ENCODE results near the gene LPCAT2.

GRCh38 chr16:55585631-55586030, 76.8 kb downstream of the LPCAT2 start:
- TF ChIP-seq BHLHE40 (IDR thresholded peaks at IDR 0.05; ENCODE audit: borderline replicate concordance) (no peak), FOXM1 (IDR thresholded peaks at IDR 0.05; ENCODE audit: borderline replicate concordance) (no peak), SP1 (IDR thresholded peaks at IDR 0.05) (no peak), NFRKB (IDR thresholded peaks at IDR 0.05) (no peak), TARDBP (IDR thresholded peaks at IDR 0.05) (no peak), HDGF (IDR thresholded peaks at IDR 0.05; ENCODE audit: borderline replicate concordance) (no peak), FOXA1 (IDR thresholded peaks at IDR 0.05) (no peak), CTBP1 (IDR thresholded peaks at IDR 0.05; ENCODE audit: borderline replicate concordance) (no peak), FOXK2 (IDR thresholded peaks at IDR 0.05) (no peak), ARNT (IDR thresholded peaks at IDR 0.05) (no peak), ZNF384 (IDR thresholded peaks at IDR 0.05) (no peak), SUZ12 (IDR thresholded peaks at IDR 0.05) (no peak), ELF4 (IDR thresholded peaks at IDR 0.05) (no peak)
